ENCODE data around the gene PACRG. TPM values are rescaled to one million over a fixed set of nuclear protein-coding genes. Genes with fewer than 3 reads are reported as not detected.

The PACRG gene
- total RNA-seq, 1 experiment from 2014 or later = 0.44 TPM

DNA sequence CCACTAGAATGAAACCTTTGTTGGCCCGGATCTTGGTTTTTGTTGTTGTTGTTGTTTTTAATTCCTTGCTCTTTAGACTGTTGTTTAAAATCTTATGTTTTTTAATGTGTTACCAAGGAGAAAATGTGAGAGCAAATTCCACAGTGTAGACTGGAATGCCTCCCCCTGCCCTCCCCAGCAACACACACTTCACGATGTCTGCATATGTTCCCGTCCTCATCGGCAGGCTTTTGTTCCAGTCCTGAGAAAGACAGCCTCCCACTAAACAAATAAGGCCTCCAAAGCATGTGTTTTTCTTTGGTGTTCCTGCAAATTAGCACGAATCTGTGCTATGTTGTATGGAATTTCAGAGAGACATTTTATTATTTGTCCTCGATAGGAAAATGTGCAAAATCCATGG, 423.4 kb downstream of the PACRG start:
- no peak overlapping the region for H3K4me3 Mint-ChIP-seq
- ChIA-PET CTCF (no interaction called here), POLR2A (no interaction called here)
- DNase-seq (ENCODE audit: low spot score) (no peak), ATAC-seq (no peak)
- no peaks in the 10 kb centered on the region for H3K36me3 Mint-ChIP-seq
- H3K4me1 Mint-ChIP-seq = peaks cover 12% of the 10 kb centered on the region
- TF ChIP-seq, protein P1, sequence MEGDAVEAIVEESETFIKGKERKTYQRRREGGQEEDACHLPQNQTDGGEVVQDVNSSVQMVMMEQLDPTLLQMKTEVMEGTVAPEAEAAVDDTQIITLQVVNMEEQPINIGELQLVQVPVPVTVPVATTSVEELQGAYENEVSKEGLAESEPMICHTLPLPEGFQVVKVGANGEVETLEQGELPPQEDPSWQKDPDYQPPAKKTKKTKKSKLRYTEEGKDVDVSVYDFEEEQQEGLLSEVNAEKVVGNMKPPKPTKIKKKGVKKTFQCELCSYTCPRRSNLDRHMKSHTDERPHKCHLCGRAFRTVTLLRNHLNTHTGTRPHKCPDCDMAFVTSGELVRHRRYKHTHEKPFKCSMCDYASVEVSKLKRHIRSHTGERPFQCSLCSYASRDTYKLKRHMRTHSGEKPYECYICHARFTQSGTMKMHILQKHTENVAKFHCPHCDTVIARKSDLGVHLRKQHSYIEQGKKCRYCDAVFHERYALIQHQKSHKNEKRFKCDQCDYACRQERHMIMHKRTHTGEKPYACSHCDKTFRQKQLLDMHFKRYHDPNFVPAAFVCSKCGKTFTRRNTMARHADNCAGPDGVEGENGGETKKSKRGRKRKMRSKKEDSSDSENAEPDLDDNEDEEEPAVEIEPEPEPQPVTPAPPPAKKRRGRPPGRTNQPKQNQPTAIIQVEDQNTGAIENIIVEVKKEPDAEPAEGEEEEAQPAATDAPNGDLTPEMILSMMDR (IDR thresholded peaks at IDR 0.05) = no peak
- TF ChIP-seq, protein P2, sequence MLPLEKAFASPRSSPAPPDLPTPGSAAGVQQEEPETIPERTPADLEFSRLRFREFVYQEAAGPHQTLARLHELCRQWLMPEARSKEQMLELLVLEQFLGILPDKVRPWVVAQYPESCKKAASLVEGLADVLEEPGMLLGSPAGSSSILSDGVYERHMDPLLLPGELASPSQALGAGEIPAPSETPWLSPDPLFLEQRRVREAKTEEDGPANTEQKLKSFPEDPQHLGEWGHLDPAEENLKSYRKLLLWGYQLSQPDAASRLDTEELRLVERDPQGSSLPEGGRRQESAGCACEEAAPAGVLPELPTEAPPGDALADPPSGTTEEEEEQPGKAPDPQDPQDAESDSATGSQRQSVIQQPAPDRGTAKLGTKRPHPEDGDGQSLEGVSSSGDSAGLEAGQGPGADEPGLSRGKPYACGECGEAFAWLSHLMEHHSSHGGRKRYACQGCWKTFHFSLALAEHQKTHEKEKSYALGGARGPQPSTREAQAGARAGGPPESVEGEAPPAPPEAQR (CRISPR knock-in tag; IDR thresholded peaks at IDR 0.05) = no peak
- no peaks in the 10 kb centered on the region for H3K27me3 Mint-ChIP-seq (ENCODE audit: low read depth)
- no peak overlapping the region for H3K27ac Mint-ChIP-seq
- no peaks in the 10 kb centered on the region for H3K9me3 Mint-ChIP-seq

DNA sequence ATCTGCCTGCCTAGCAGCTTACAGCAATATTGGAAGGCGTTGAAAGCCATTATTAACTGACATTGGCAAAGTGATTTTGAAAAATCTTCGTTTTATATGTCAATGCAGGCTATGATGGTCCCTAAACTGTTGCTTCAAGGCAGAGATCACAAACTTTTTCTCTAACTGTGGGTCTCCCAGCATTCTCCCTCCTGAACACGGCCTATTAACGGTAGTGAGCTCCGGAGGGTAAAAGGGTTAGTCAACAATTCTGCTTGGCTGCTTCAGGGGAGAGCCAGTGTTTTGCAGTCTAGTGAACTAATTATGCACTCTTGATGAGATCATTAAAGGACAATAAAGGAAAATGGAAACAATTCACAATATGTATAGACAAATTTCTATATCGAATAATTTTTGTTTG, 424.9 kb downstream of the PACRG start:
- Mint-ChIP-seq H3K27ac (no peak overlapping the region), H3K36me3 (no peaks in the 10 kb centered on the region), H3K27me3 (ENCODE audit: low read depth) (no peaks in the 10 kb centered on the region; the same call in 1 of the 2 replicates), H3K4me1 (peaks cover 12% of the 10 kb centered on the region), H3K9me3 (no peaks in the 10 kb centered on the region), H3K4me3 (no peak overlapping the region)
- no peak for DNase-seq (ENCODE audit: low spot score)
- ChIA-PET CTCF (no interaction called here), POLR2A (no interaction called here)
- ATAC-seq = no peak
- TF ChIP-seq FOXP1 (CRISPR knock-in tag; IDR thresholded peaks at IDR 0.05; ENCODE audit: borderline replicate concordance) = no peak
- TF ChIP-seq, protein P3, sequence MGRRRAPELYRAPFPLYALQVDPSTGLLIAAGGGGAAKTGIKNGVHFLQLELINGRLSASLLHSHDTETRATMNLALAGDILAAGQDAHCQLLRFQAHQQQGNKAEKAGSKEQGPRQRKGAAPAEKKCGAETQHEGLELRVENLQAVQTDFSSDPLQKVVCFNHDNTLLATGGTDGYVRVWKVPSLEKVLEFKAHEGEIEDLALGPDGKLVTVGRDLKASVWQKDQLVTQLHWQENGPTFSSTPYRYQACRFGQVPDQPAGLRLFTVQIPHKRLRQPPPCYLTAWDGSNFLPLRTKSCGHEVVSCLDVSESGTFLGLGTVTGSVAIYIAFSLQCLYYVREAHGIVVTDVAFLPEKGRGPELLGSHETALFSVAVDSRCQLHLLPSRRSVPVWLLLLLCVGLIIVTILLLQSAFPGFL (CRISPR knock-in tag; IDR thresholded peaks at IDR 0.05; ENCODE audit: borderline replicate concordance) = no peak
- no peak for TF ChIP-seq ZNF416 (CRISPR knock-in tag; IDR thresholded peaks at IDR 0.05)
- no peak for TF ChIP-seq TEAD4 (CRISPR knock-in tag; IDR thresholded peaks at IDR 0.05)
- TF ChIP-seq, protein P4, sequence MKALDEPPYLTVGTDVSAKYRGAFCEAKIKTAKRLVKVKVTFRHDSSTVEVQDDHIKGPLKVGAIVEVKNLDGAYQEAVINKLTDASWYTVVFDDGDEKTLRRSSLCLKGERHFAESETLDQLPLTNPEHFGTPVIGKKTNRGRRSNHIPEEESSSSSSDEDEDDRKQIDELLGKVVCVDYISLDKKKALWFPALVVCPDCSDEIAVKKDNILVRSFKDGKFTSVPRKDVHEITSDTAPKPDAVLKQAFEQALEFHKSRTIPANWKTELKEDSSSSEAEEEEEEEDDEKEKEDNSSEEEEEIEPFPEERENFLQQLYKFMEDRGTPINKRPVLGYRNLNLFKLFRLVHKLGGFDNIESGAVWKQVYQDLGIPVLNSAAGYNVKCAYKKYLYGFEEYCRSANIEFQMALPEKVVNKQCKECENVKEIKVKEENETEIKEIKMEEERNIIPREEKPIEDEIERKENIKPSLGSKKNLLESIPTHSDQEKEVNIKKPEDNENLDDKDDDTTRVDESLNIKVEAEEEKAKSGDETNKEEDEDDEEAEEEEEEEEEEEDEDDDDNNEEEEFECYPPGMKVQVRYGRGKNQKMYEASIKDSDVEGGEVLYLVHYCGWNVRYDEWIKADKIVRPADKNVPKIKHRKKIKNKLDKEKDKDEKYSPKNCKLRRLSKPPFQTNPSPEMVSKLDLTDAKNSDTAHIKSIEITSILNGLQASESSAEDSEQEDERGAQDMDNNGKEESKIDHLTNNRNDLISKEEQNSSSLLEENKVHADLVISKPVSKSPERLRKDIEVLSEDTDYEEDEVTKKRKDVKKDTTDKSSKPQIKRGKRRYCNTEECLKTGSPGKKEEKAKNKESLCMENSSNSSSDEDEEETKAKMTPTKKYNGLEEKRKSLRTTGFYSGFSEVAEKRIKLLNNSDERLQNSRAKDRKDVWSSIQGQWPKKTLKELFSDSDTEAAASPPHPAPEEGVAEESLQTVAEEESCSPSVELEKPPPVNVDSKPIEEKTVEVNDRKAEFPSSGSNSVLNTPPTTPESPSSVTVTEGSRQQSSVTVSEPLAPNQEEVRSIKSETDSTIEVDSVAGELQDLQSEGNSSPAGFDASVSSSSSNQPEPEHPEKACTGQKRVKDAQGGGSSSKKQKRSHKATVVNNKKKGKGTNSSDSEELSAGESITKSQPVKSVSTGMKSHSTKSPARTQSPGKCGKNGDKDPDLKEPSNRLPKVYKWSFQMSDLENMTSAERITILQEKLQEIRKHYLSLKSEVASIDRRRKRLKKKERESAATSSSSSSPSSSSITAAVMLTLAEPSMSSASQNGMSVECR (CRISPR knock-in tag; IDR thresholded peaks at IDR 0.05; ENCODE audit: borderline replicate concordance) = no peak
- TF ChIP-seq, protein P5, sequence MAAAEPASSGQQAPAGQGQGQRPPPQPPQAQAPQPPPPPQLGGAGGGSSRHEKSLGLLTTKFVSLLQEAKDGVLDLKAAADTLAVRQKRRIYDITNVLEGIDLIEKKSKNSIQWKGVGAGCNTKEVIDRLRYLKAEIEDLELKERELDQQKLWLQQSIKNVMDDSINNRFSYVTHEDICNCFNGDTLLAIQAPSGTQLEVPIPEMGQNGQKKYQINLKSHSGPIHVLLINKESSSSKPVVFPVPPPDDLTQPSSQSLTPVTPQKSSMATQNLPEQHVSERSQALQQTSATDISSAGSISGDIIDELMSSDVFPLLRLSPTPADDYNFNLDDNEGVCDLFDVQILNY (CRISPR knock-in tag; IDR thresholded peaks at IDR 0.05) = no peak
- TF ChIP-seq RORB (CRISPR knock-in tag; IDR thresholded peaks at IDR 0.05) = no peak
- no peak for TF ChIP-seq SMAD3 (CRISPR knock-in tag; IDR thresholded peaks at IDR 0.05; ENCODE audit: borderline replicate concordance)
- no peak for TF ChIP-seq FOXK1 (CRISPR knock-in tag; IDR thresholded peaks at IDR 0.05)
- TF ChIP-seq JAZF1 (CRISPR knock-in tag; IDR thresholded peaks at IDR 0.05) = no peak
- TF ChIP-seq, protein P6, sequence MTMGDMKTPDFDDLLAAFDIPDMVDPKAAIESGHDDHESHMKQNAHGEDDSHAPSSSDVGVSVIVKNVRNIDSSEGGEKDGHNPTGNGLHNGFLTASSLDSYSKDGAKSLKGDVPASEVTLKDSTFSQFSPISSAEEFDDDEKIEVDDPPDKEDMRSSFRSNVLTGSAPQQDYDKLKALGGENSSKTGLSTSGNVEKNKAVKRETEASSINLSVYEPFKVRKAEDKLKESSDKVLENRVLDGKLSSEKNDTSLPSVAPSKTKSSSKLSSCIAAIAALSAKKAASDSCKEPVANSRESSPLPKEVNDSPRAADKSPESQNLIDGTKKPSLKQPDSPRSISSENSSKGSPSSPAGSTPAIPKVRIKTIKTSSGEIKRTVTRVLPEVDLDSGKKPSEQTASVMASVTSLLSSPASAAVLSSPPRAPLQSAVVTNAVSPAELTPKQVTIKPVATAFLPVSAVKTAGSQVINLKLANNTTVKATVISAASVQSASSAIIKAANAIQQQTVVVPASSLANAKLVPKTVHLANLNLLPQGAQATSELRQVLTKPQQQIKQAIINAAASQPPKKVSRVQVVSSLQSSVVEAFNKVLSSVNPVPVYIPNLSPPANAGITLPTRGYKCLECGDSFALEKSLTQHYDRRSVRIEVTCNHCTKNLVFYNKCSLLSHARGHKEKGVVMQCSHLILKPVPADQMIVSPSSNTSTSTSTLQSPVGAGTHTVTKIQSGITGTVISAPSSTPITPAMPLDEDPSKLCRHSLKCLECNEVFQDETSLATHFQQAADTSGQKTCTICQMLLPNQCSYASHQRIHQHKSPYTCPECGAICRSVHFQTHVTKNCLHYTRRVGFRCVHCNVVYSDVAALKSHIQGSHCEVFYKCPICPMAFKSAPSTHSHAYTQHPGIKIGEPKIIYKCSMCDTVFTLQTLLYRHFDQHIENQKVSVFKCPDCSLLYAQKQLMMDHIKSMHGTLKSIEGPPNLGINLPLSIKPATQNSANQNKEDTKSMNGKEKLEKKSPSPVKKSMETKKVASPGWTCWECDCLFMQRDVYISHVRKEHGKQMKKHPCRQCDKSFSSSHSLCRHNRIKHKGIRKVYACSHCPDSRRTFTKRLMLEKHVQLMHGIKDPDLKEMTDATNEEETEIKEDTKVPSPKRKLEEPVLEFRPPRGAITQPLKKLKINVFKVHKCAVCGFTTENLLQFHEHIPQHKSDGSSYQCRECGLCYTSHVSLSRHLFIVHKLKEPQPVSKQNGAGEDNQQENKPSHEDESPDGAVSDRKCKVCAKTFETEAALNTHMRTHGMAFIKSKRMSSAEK (CRISPR knock-in tag; IDR thresholded peaks at IDR 0.05; ENCODE audit: borderline replicate concordance) = no peak
- TF ChIP-seq ZNF121 (CRISPR knock-in tag; IDR thresholded peaks at IDR 0.05) = no peak
- TF ChIP-seq CREB1 (CRISPR knock-in tag; IDR thresholded peaks at IDR 0.05) = no peak
